Activated CD4-positive, CD25-positive, alpha-beta regulatory T cell treated with anti-CD3 and anti-CD28 coated beads, Interleukin-2, amount 50 U/mL, for 24 hours (primary cell): ENCODE data around the gene TCF4.
"Not testable (repeated sequence)": the region's sequence is repeated elsewhere in the genome, so short reads cannot be mapped to it uniquely, and the experiment has no call there.

Experiments
- ATAC-seq, 2 donors: fragments of 150-1000 bp; cut with Tn5 transposase; one replicate each; pipeline ENCODE4 v1.10.0; 2021; ENCODE audit warnings: mild to moderate bottlenecking in 1 of 2, moderate library complexity in 1 of 2

TCF4 gene

DNA sequence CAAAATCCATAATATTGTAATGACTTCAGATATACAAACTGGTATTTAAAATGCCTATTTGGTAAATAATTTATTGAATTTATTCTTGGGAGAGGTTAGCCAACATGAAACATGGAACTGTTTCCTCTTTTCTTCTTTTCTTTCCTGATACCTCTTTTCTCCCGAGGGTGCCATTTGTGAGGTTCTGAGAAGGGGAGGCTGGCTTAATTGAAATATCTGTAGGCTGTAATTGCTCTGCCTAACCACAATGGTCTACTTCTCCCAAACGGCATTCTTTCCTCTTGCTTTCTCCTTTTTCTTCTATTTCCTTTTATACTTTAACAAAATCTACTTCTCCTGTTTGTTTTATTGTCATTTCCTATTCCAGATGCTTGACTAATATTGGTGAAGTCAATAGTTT is 114.9 kb downstream of the TCF4 start:
- no peak for ATAC-seq

DNA sequence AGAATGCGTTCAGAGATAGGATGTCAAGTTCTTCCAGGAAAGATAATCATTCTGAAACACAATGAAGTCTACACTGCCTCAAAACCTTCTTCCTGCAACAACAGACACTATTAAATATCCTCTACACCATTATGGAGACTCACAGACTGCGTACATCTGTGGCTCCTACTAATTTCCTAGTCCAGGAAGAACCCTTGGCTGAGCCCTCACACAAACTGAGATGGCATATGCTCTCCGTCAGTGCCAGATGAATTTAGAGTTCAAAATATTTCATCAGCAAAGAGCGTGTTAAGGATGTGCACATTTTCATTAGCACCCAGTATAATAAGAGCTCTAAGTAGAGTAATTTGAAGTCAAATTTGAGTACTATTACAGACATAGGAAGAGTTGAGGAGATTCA is 117.2 kb downstream of the TCF4 start:
- ATAC-seq = no peak

DNA sequence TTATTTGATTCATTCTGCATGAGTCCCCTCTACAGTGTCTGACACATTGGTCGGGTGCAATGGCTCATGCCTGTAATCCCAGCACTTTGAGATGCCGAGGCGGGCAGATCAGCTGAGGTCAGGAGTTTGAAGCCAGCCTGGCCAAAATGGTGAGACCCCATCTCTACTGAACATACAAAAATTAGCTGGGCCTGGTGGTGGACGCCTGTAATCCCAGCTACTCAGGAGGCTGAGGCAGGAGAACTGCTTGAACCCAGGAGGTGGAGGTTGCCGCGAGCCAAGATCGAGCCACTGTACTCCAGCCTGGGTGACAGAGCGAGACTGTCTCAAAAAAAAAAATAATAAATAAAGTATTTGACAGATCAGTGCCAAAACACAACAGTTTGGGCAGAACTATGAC is 118.9 kb downstream of the TCF4 start:
- ATAC-seq = not testable (repeated sequence)

DNA sequence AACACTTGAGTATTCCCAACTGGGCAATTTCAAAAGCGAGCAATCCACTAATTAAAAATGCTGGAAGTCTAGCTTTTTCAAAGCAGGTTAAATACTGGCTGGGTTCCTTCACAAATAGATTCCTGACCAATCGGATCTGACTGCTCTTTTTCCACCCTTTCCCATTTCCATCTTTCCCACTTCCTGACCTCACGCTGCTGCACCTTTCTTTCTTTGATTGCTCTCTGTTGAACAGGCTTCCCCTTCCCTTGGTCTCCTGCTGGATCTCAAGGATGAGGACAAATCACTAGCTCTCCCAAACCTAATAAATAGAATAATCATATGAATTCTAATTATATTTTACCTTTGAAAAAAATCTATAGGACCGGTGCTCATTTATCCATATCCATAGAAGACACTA is 121.2 kb downstream of the TCF4 start:
- no peak for ATAC-seq

DNA sequence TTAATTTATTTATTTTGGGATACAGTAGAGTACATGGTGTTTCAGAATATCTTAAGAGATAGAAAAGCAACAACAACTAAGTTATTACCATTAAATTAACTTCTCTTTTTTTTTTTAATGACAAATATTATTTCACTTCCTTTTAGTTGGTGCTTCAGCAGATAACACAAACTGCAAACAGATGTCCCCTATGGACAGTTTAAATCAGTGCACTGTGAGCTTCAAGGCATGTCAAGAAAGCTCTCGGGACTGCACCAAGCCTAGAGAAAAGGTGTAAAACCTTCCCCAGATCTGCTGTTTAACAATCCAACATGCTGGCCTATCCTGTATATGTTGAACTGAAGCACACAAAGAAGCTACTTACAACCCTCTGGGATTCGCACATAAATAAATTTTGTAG is 122.7 kb downstream of the TCF4 start:
- no peak for ATAC-seq

DNA sequence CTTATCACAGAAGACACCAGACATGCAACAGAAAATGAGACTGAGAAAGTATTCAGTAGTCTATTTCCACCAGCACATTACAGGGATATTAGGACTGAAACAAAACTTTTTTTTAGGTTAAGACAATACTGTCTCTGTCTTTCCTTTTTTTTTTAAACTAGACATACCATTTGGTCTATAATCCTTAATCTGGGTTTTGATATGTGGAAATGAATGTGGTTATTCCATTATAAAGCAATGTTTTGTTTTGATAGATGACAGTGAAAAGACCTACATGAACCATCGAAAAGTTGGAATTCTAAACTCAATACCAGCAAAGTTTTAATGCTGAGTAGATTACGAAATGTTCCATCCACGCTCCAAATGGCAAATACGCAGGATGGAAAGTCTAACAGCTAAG is 123.4 kb downstream of the TCF4 start:
- no peak for ATAC-seq

DNA sequence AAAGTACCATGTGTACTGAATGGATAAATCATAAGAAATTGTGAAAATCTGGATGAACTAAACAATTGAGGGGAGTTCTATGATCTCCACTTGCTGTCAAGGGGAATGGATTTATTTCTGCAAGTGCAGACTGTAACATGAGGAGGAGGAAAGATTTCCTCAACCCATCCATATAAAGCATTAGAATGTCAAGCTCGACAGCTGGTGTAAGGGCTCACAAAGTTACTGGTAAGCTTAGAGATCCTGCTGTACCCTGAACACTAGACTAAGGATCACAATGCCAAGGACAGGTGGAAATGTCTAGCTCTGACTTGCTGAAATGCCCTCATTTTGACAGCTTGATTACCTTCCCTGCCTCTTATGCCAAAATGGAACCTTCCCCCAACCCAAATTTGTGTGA is 125.3 kb downstream of the TCF4 start:
- ATAC-seq = no peak

DNA sequence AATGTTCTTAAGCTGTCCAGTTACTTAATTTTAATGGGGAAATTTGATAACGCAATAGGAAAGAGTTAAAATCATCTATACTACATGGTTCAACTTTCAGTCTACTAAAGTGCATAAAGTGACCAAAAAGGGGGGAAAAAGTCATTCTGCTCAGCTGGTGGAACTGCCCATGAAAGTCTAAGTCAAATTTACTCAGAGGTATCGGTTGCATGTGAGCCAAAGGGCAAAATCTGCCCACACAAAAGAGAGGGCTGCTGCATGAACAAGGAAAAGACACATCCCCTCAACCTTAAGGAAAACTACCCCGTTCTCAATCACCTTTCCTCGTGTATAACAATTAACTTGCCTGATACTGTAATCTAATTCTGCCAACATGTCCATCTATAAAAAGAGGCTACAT is 126.1 kb downstream of the TCF4 start:
- ATAC-seq = no peak

DNA sequence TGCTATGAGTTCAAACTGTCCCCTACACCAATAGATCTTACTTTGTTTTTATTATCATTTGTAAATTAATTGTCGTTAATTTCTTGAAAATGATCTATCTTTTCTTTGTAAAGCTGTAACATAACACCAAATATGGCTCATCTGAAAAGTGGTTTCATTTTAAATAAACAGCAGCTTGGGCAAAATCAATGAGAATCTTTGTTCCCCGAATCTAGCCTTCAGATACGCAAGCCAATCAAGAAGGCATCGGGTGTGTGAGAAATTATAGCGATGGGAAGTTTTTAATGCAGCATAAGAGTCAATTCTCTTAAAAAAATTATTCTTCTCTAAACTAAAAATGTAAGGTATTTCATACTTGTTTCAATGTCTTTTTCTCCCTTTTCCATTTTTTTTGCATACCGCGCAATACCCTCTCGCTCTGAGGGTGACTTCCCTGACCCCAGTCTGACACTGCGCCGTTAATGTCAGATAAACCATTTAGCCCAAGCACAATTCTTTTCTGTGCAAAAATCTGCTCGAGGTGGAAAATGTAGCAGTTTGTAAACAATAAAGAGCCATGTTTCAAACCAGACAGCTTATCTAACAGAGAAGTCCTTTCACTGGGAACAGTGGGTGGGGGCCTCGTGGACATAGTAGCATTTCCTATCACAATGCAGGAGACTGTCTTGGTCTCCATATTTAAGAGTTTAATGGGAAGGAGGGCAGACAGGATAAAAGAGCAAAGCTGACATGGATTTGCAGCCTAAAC is 129.4 kb downstream of the TCF4 start:
- no peak for ATAC-seq

DNA sequence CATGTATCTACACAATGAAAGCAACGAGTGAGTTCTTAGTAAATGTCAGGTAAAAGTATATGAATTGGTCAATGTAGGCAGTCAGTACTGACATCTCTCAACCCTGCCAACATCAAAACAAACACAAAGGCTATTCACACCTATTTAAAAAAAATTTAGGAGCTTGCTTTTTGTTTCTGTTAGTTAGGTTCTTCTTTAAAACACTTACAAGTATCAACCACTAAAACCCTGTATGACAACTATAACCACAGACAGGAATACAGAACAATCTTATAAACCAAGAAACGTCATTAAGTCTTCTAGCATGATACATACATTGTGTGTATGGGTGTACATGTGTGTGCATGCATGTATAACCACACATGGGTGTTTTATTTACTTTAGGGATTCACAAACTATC is 131.0 kb downstream of the TCF4 start:
- peak in 1 of 2 donors; percentile 30 for ATAC-seq

DNA sequence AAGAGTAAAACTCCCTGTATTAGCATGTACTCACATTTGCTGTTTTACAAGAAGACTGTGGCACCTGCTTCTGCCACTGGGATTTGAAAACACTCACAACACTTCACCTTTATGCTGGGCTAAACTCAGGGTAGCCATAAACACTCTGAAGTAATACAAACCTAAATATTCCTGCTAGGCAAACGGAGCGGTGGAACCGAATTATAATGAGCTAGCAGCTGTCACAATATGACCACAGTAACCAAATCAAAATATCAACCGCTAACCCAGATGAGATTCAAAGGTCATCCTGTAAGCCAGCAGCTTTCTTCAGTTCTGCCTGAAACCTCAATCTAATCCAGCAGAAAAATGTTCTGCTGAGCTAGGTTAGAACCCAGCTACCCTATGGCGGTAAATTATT is 132.1 kb downstream of the TCF4 start:
- ATAC-seq = no peak

DNA sequence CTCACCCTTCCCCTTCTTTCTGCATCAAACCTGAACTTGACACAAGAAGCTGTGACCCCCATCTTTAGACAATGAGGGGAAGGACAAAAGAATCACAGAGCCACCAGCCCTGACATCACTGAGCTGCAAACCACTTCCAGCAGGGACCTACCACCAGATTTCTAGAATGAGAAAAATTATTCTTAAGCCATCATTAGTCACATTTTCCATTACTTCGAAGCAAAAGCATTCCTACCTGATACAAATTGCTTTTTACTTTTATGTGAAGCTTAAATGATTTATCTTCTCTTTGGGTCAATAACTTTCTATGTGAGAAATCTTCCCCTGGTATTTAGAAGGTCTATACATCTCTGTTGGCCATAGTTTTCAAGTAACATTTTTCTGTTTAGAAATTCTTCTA is 134.8 kb downstream of the TCF4 start:
- no peak for ATAC-seq

DNA sequence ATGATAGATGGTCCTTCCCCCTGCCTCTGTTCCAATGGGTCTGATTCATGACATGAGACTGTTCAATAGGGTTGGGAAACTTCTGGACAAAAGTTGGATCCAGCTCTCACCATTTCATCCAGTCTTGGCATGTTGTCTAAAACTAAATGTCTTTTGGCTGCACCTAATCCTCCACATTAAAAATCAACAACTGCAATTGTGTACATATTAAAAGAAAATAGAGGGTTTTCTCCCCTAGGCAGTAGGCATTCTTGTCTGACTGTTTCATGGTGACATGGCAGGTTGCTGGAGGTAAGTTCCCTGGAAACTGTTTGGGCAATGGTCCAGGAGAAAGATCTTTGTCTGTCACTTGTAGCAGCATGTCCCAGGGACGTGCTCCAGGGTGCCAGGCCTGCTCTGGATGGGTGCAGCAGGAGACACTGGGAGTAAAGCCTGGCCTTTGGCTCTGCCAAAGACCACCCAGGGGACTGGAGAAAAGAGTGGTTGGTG is 135.8 kb downstream of the TCF4 start:
- no peak for ATAC-seq

DNA sequence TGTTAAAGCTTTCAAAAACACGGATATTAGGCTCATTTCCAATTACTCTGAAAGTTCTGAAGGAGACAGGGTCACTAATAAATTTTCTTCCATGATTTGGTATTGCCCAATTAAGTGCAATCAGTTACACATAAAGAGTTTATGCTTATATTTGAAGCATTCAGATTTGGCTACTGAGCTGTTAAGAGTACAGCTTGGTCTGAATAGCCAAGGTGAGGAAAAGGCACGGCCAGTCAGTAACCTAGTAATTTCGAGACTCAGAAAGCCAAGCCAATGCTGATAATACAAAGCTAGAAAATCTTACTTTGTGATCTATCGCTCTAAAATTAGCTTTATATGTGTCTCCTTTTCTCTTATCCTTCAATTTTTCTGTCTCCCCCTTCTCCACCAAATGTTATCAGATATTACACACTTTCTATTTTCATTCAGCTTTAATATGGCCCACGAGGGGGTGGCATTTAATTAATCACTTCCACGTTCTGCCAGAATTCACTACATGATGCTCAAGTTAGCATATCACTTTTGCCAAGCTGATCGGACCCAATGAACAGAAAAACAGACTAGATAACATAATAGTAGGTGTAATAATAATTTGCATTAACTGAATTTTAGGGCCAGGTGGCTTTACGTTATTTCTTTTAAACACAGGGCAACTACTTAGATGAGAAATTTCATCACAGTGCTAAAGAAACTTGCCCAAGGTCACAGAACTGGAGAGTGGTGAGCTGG is 138.4 kb downstream of the TCF4 start:
- no peak for ATAC-seq

DNA sequence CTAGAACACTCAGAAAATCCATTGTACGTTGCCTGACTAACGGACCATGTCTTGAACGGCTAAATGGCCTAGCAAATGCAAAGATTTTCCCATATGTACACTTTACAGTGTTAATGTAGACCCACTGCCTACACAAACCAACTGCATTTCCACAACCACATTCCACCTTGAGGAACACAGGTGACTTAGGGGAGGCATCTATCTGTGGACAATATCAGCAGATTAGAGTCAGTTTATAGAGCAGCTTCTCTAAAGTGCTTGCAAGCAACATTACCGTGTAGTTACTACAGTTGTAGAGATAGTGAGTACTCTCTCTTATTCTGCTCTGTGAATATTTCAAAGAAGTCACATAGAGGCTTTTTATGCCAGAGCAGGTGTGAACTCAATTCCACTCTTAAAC is 139.6 kb downstream of the TCF4 start:
- no peak for ATAC-seq

DNA sequence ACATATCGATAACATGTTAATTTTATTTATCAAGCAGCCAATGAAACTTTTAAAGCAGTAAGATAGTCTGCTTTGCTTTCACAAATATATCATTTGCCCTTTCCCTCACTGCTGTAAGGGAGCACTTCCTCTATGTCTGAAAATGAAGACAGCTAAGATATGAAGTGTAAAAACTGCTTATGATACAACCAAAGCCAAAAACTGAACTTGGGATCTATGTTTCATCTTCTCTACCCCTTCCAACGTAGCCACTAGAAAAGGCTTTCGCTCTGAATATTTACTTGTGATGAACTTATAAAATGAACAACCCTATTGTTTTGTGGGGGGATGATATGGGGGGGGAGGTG is 140.3 kb downstream of the TCF4 start:
- no peak for ATAC-seq

DNA sequence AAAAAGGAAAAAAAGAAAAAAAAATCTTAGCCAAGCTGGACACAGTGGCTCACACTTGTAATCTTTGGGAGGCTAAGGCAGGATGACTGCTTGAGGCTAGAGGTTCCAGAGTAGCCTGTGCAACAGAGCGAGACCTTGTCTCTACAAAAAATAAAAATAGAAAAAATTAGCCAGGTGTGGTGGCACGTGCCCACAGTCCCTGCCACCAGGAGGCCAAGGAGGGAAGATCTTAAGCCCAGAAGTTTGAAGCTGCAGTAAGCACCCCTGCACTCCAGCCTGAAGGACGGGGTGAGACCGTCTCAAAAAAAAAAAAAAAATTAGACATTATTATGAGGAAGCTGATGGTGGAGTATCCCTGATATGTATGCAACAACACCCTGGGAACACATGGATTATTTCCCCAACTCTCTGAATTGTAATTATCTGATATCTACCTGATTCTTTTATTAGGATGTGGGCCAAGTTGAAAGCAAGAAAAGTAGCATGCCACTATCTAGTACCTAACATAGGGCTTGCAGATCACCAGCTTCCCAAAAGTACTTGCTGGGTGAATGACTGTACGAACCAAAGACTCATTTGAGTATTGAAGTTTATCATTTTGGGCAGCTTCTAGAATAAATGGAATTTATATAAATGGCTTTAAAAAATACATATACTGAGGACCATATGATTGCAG is 140.9 kb downstream of the TCF4 start:
- ATAC-seq = no peak

DNA sequence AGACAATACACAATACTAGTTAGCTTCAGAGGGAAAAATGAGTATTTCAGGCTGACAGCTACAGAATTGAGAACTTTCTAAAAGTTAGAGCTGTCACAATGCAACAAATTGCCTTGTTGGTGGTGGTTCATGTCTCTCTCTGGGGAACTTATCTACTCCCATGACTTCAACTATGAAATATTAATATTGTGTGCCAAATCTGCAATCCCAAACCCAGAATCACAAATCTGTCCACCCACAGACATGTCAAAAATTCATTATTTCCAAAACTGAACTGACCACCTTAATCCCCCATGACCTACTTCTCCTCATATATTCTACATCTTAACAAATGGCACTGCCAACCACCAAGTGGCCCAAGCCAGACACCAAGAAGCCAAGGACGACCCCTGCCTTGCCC is 143.5 kb downstream of the TCF4 start:
- no peak for ATAC-seq

DNA sequence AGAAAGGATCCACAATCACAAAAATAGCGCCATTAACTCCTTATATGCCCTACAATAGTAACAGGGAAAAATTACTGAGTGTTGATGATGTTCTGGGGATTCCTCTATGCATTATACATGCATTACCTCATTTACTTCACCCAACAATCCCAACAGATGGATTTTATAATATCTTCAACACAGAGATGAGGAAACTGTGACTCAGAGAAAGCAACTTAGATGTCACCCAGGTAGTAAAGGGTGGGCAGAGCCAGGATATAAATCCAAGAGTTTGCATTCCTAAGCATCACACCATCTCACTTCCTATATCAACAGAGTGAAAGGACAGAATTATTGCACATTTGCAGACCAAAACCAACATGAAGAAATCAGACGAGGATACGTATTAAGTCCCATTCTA is 144.2 kb downstream of the TCF4 start:
- ATAC-seq = no peak

DNA sequence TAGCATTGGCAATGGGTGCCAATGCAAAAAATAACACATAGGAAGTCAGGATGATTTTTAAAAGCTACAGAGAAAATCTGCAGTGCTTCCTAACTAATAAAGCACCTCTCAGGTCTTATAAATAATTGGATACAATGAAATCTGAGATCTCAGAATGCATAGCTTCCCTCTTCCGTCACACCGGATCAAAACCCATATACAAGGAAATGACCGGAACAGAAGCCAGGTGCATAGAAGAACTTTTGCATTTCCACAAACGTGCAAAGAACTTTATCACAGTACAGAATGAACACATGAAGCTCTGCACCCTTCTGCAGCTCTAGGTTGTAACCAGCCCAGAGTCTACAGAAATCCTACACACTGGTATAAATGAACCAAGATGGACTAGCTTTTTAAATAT is 145.4 kb downstream of the TCF4 start:
- no peak for ATAC-seq

DNA sequence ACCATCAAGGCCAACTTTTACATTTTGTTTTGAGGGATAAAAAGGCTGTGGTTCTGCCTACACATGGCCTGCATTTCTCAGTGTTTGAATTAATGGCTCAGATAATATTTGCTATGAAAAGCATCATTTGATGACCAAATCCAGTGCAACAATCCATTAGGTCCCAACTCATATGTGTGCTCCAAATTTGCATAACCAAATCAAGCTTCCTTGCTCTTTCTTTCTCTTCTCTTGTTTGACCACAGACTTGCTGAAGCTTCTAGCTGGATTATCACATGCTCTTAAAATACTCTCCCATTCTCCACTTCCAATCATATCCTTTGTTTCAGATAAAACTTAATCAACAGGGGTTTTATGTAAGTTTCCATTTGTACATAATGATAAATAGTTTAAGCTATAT is 147.0 kb downstream of the TCF4 start:
- ATAC-seq = no peak

DNA sequence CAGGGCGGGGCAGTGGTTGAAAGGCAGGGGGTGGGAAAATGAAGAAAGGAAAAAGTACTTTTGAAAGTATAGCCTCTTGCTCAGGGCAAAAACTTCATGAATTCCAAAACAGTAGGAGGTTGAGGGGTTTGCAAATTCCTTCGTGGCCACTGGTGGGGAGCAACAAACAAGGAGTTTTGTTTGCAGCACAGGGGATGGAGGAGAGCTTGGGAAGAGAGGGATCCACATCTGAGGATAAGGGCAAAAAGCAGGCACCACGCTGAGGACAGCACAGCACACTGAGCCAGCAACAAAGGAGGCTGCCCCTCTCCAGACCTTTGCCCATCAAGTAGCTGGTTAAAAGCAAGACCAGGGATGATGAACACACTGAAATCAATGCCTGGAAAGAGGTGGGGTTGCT is 148.9 kb downstream of the TCF4 start:
- ATAC-seq = no peak

DNA sequence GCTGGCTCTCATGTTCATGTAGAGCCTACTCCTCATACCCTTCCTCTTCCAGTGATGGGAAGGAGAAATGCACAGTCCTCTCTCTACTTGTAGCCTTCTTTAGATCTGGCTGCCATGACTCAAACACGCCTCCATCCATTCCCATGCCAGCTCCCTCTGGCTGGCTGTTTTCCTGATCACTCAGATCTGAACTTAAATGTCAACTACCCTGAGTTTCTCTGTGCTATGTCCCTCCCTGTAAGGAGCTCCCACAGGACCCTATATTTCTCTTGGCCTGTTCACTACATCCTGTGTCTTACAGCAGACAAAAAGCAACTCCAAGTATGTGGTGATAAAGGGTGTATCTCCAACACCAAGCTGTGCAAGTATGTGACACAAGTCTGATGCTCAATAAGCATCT is 152.4 kb downstream of the TCF4 start:
- ATAC-seq = no peak

DNA sequence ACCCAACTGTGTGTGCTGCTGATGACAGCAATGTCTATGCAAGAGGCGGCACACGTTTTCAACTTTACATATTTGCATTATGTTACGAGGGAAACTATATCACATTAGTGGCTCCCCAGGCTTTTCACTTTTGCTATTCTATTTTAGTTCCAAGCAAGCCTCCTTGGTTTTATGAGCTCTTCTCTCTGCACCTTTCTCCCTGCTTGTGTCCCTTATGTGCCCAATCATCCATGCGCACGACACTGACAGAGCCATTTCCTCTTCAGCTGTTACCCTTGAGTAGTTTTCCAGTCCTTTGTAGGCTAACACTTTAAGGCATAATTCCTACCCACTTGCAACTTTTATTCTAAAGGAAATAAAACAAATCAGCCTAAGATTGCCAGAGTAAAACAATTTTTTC is 154.3 kb downstream of the TCF4 start:
- no peak for ATAC-seq
